ENCODE measurements around the gene VPS8.

The VPS8 gene

GRCh38 chr3:184889312-184889904, 77.4 kb downstream of the VPS8 start:
- DNase-seq (ENCODE audit: low read depth in 1 of 2, low spot score in 1 of 2) = no peak

GRCh38 chr3:184894051-184894450, 82.1 kb downstream of the VPS8 start:
- Histone ChIP-seq H3K4me3 (replicated peaks; ENCODE audit: insufficient read depth, low read length) (no peak overlapping the region), H3K27ac (replicated peaks) (no peak overlapping the region), H3K27me3 (ENCODE audit: insufficient read depth, poor library complexity, severe bottlenecking) (no peaks in the 10 kb centered on the region)
- no peak for DNase-seq (ENCODE audit: low read depth in 1 of 2, low spot score in 1 of 2)
- TF ChIP-seq SPI1 (IDR thresholded peaks at IDR 0.05; ENCODE audit: borderline replicate concordance, low read depth) = no peak
- no peak for TF ChIP-seq GABPA (IDR thresholded peaks at IDR 0.05; ENCODE audit: low read depth)
- no peak for TF ChIP-seq REST (IDR thresholded peaks at IDR 0.05; ENCODE audit: insufficient replicate concordance, low read depth)
- no peak for TF ChIP-seq POLR2AphosphoS5 (IDR thresholded peaks at IDR 0.05; ENCODE audit: low read depth)
- TF ChIP-seq CTCF (IDR thresholded peaks at IDR 0.05; ENCODE audit: insufficient read depth, low read length) = no peak

More at GRCh38 chr3:184889312-184889904, 77.4 kb downstream of the VPS8 start:
- Histone ChIP-seq H3K27me3 (ENCODE audit: insufficient read depth, poor library complexity, severe bottlenecking) (no peaks in the 10 kb centered on the region), H3K4me3 (replicated peaks; ENCODE audit: insufficient read depth, low read length) (no peak overlapping the region), H3K27ac (replicated peaks) (no peak overlapping the region)
- no peak for TF ChIP-seq SPI1 (IDR thresholded peaks at IDR 0.05; ENCODE audit: borderline replicate concordance, low read depth)
- TF ChIP-seq CTCF (IDR thresholded peaks at IDR 0.05; ENCODE audit: insufficient read depth, low read length) = no peak
- TF ChIP-seq GABPA (IDR thresholded peaks at IDR 0.05; ENCODE audit: low read depth) = no peak
- TF ChIP-seq POLR2AphosphoS5 (IDR thresholded peaks at IDR 0.05; ENCODE audit: low read depth) = no peak
- TF ChIP-seq REST (IDR thresholded peaks at IDR 0.05; ENCODE audit: insufficient replicate concordance, low read depth) = no peak

- no peak for DNase-seq (ENCODE audit: low read depth in 1 of 2, low spot score in 1 of 2)
- no peak overlapping the region for H3K4me3 ChIP-seq (replicated peaks; ENCODE audit: insufficient read depth, low read length)
Observed at GRCh38 chr3:184895350-184895749, 83.4 kb downstream of the VPS8 start.

More at GRCh38 chr3:184895350-184895749, 83.4 kb downstream of the VPS8 start:
- TF ChIP-seq REST (IDR thresholded peaks at IDR 0.05; ENCODE audit: insufficient replicate concordance, low read depth) (no peak), CTCF (IDR thresholded peaks at IDR 0.05; ENCODE audit: insufficient read depth, low read length) (no peak), POLR2AphosphoS5 (IDR thresholded peaks at IDR 0.05; ENCODE audit: low read depth) (no peak), GABPA (IDR thresholded peaks at IDR 0.05; ENCODE audit: low read depth) (no peak), SPI1 (IDR thresholded peaks at IDR 0.05; ENCODE audit: borderline replicate concordance, low read depth) (no peak)
- H3K27me3 ChIP-seq (ENCODE audit: insufficient read depth, poor library complexity, severe bottlenecking) = no peaks in the 10 kb centered on the region
- H3K27ac ChIP-seq (replicated peaks) = no peak overlapping the region
